Spleen (tissue), 11 donors: Measurements from ENCODE around the gene RAB30. TPM values are rescaled to one million over a fixed set of nuclear protein-coding genes. Genes with fewer than 3 reads are reported as not detected.
A peak's percentile ranks its signal among the peaks of the same experiment; 100 is the strongest.

Source experiments
- DNase-seq: peaks from one replicate; pipeline ENCODE4 v3.0.0-alpha.2; 2020
- H3K27ac ChIP-seq, 8 donors: fragments of 200-600 bp; sonication (generic) in 7 of 8; 1 replicate in 4 of 8; 2 replicates in 4 of 8; pipeline versions ENCODE4 v1.5.0 to v1.8.0; 2016 to 2021; ENCODE audit warnings: inconsistent platforms in 4 of 8, mild to moderate bottlenecking in 4 of 8, moderate library complexity in 1 of 8
- H3K27me3 ChIP-seq, 7 donors: fragments of 200-600 bp; sonication (generic) in 6 of 7; replicated peaks in 1 of 7; 1 replicate in 4 of 7; 2 replicates in 3 of 7; pipeline versions ENCODE4 v1.5.0 to v1.8.0; 2016 to 2021; ENCODE audit warnings: inconsistent platforms in 3 of 7, mild to moderate bottlenecking in 1 of 7
- H3K36me3 ChIP-seq, 6 donors: fragments of 200-600 bp; sonication (generic) in 5 of 6; 1 replicate in 4 of 6; 2 replicates in 2 of 6; pipeline versions ENCODE4 v1.5.0 to v1.8.0; 2016 to 2021; ENCODE audit warnings: inconsistent platforms in 2 of 6
- H3K4me1 ChIP-seq, 6 donors: fragments of 200-600 bp; sonication (generic) in 5 of 6; 1 replicate in 3 of 6; 2 replicates in 3 of 6; pipeline versions ENCODE4 v1.5.0 to v1.8.0; 2016 to 2021; ENCODE audit warnings: inconsistent platforms in 3 of 6
- H3K4me3 ChIP-seq, 8 donors: fragments of 200-600 bp; sonication (generic) in 7 of 8; 1 replicate in 4 of 8; 2 replicates in 4 of 8; pipeline versions ENCODE4 v1.5.0 to v1.8.0; 2016 to 2021; ENCODE audit warnings: inconsistent platforms in 4 of 8, mild to moderate bottlenecking in 4 of 8, moderate library complexity in 2 of 8
- H3K9me3 ChIP-seq, 8 donors: fragments of 200-600 bp; sonication (generic) in 7 of 8; 1 replicate in 4 of 8; 2 replicates in 4 of 8; pipeline versions ENCODE4 v1.5.0 to v1.8.0; 2016 to 2021; ENCODE audit warnings: inconsistent platforms in 4 of 8
- CTCF ChIP-seq, 11 experiments: fragments of 200-600 bp in 7 of 11; fragments of 450-650 bp in 4 of 11; sonication (generic) in 4 of 11; IDR thresholded peaks in 8 of 11; conservative IDR thresholded peaks in 3 of 11; 1 replicate in 7 of 11; 2 replicates in 4 of 11; pipeline versions ENCODE4 v1.4.0 to v1.8.0; 2016 to 2021; ENCODE audit warnings: antibody characterized with exemption in 11 of 11, inconsistent platforms in 4 of 11, mild to moderate bottlenecking in 1 of 11
- POLR2A ChIP-seq, 3 donors: fragments of 450-650 bp; IDR thresholded peaks; one replicate each; pipeline ENCODE4 v1.5.1; 2017; ENCODE audit warnings: antibody characterized with exemption in 3 of 3, mild to moderate bottlenecking in 1 of 3
- POLR2AphosphoS5 ChIP-seq, 3 donors: sonication (generic); formaldehyde crosslinking; IDR thresholded peaks; one replicate each; pipeline ENCODE4 v1.5.1; 2017; ENCODE audit warnings: antibody characterized with exemption in 3 of 3
- WGBS, 5 donors: extraction: QIAGEN DNeasy Blood & Tissue Kit in 3 of 5; methylation state at CpG; one replicate each; pipeline versions ENCODE4 v1.1.5 to v1.1.7; 2013 to 2018; 5-methylcytosine and 5-hydroxymethylcytosine counted together
- intact Hi-C: fragments of 100-400 bp; cut with DNase I; formaldehyde crosslinking; loops from one replicate; pipeline ENCODE4 v1.15.0; 2023; ENCODE audit warnings: low total_unique reads
- polyA plus RNA-seq, 3 donors: library from polyadenylated mRNA; stranded (reverse); fragments of 200-250 nt; gene quantifications; one replicate each; pipeline ENCODE4 v1.2.1, GENCODE V29; 2013
- total RNA-seq, 7 donors: library from RNA; depleted of rRNA in 3 of 7; stranded (reverse); fragments of >200 nt in 3 of 7; fragmentation: NEBNext Ultra II Directional in 4 of 7; extraction: Animal tissue kit (Norgen Biotek cat#: 25700) in 4 of 7; gene quantifications; one replicate each; pipeline versions ENCODE4 v1.1.0 to v1.2.1, GENCODE V29; 2016 to 2021
- donor health status: healthy with polysubstance abuse.
- donor health status: DM: no; HTN: no; CAD: no; lungs with moderate emphysema.
- donor health status: DM: no; HTN: no; CAD: no.
- donor health status: Bipolar disorder and iron deficiency.
- donor health status: healthy.
- donor health status: DM: no; HTN: no; CAD: no.
- donor health status: DM: yes; HTN: yes; CAD: no.

The RAB30 gene
- total and polyA plus RNA-seq, 10 donors: 3.8 to 42.8 (median 29.8) TPM

DNA sequence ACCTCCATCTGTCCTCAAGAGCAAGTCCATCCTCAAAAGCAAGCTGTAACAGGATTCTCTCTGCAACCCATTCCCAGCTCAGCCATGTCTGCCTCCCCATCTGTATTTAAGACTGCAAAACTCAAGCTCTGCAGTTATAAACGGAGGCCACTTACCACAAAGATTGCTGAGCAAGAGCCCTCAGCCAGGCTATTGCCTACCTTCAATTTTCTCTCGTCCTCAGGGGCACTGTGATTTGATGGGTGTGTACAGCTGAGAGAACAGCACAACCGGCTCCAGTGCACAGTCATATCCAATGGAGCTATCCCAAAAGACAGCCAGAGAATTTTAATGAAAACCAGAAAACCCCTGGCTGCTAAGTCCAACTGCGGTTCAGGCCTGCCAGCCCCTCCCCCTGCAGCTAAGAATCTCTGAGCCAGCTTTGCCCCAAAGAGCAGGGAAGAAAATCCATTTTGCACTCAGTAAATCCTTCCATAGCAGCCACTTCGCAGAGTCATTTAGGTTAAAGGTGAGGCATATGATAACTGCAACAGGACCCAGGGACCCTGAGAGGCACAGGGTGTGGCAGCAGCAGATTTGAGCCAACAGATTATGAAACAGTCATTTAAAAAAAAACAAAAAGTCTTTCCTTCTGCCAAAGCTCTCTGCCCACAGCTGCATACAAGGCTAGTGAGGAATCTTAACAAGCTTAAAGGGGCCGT is 37.6 kb downstream of the RAB30 start:
- peaks cover 18 to 51% (median 41%) of the 10 kb centered on the region in 6 donors for H3K4me1 ChIP-seq
- DNase-seq: no peak
- peak overlapping the region in 7 of 8 donors; percentile 13 to 55 (median 37) for H3K27ac ChIP-seq

DNA sequence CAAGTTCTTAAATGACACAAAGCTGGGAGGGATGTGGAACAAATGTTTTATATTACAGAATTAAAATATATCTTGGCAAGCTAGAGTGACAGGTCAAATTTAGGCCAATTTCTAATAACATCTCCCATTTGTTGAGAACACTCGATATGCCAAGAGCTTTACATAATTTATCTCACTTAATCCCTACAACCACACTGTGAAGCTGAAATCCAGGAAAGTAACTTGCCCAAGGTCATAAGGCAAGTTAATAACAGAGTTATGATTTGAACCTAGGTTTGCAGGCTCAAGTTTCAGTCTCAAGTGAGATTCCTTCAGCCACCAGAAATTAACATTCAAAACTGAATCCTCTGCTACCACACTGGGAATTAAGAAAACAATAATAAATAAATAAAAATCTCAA is 38.3 kb downstream of the RAB30 start:
- H3K4me3 ChIP-seq: no peak overlapping the region
- no peak for DNase-seq
- H3K27me3 ChIP-seq: no peaks in the 10 kb centered on the region
- TF ChIP-seq POLR2AphosphoS5 (IDR thresholded peaks at IDR 0.05) (no peak), POLR2A (IDR thresholded peaks at IDR 0.05) (no peak), CTCF (IDR thresholded peaks at IDR 0.05 in 8 of 11, conservative IDR thresholded peaks at IDR 0.05 in 3 of 11) (no peak)
- 66 to 89% (median 79%) methylated on average over 1 of the region's 1 CpG for WGBS, 5 donors
- intact Hi-C loops: no loop called here
- peaks cover 18 to 59% (median 41%) of the 10 kb centered on the region in 6 donors for H3K4me1 ChIP-seq
- no peaks in the 10 kb centered on the region for H3K9me3 ChIP-seq
- H3K36me3 ChIP-seq: no peaks in the 10 kb centered on the region
- H3K27ac ChIP-seq: peak overlapping the region in 7 of 8 donors; percentile 25 to 55 (median 38)

More for the DNA sequence above, 37.6 kb downstream of the RAB30 start:
- Histone ChIP-seq H3K9me3 (no peaks in the 10 kb centered on the region), H3K27me3 (no peaks in the 10 kb centered on the region), H3K4me3 (peak overlapping the region in 1 of 8 donors; percentile 19), H3K36me3 (no peaks in the 10 kb centered on the region)
- 50 to 67% (median 61%) methylated on average over 6 of the region's 6 CpGs for WGBS, 5 donors
- TF ChIP-seq POLR2A (IDR thresholded peaks at IDR 0.05): no peak
- TF ChIP-seq POLR2AphosphoS5 (IDR thresholded peaks at IDR 0.05): no peak
- TF ChIP-seq CTCF (IDR thresholded peaks at IDR 0.05 in 8 of 11, conservative IDR thresholded peaks at IDR 0.05 in 3 of 11): no peak
- intact Hi-C loops: no loop called here

GRCh38 chr11:83031127-83031526 is 40.6 kb downstream of the RAB30 start:
- H3K9me3 ChIP-seq: no peaks in the 10 kb centered on the region
- no peak overlapping the region for H3K27ac ChIP-seq
- no peak for TF ChIP-seq POLR2A (IDR thresholded peaks at IDR 0.05)
- TF ChIP-seq POLR2AphosphoS5 (IDR thresholded peaks at IDR 0.05): no peak
- no peak for TF ChIP-seq CTCF (IDR thresholded peaks at IDR 0.05 in 8 of 11, conservative IDR thresholded peaks at IDR 0.05 in 3 of 11)
- no peaks in the 10 kb centered on the region for H3K36me3 ChIP-seq
- no peak overlapping the region for H3K4me3 ChIP-seq
- H3K27me3 ChIP-seq: no peaks in the 10 kb centered on the region
- intact Hi-C loops: no loop called here
- H3K4me1 ChIP-seq: peaks cover 18 to 72% (median 45%) of the 10 kb centered on the region in 6 donors
- DNase-seq: no peak
- WGBS, 5 donors: 92 to 97% (median 94%) methylated on average over 4 of the region's 4 CpGs

GRCh38 chr11:83027794-83028193 is 43.9 kb downstream of the RAB30 start:
- Histone ChIP-seq H3K36me3 (no peaks in the 10 kb centered on the region), H3K9me3 (no peaks in the 10 kb centered on the region), H3K27ac (no peak overlapping the region), H3K27me3 (no peaks in the 10 kb centered on the region), H3K4me3 (no peak overlapping the region), H3K4me1 (peaks cover 0 to 73% (median 39%) of the 10 kb centered on the region in 6 donors)
- 81 to 86% (median 85%) methylated on average over 2 of the region's 2 CpGs for WGBS, 5 donors
- no peak for TF ChIP-seq POLR2A (IDR thresholded peaks at IDR 0.05)
- no peak for TF ChIP-seq CTCF (IDR thresholded peaks at IDR 0.05 in 8 of 11, conservative IDR thresholded peaks at IDR 0.05 in 3 of 11)
- TF ChIP-seq POLR2AphosphoS5 (IDR thresholded peaks at IDR 0.05): no peak
- DNase-seq: no peak
- intact Hi-C loops: no loop called here
